Spinal cord (tissue), 10 donors: ENCODE data around the gene SLX4IP. TPM values are rescaled to one million over a fixed set of nuclear protein-coding genes. Genes with fewer than 3 reads are reported as not detected.

ENCODE experiments used
- DNase-seq, 6 donors: peaks; one replicate each; pipeline versions ENCODE4 v3.0.0 to v3.0.0-alpha.2; 2013 to 2015; ENCODE audit warnings: low spot score in 6 of 6, low read depth in 4 of 6
- H3K27ac ChIP-seq: one replicate; pipeline ENCODE4 v1.5.1; 2013; ENCODE audit warnings: low read depth, low read length, control low read depth
- H3K27me3 ChIP-seq: one replicate; pipeline ENCODE4 v1.6.1; 2013; ENCODE audit warnings: low read length; ENCODE audit not compliant: control insufficient read depth, insufficient read depth
- H3K36me3 ChIP-seq: one replicate; pipeline ENCODE4 v1.6.1; 2013; ENCODE audit warnings: low read length; ENCODE audit not compliant: control insufficient read depth, insufficient read depth
- H3K4me1 ChIP-seq: one replicate; pipeline ENCODE4 v1.6.1; 2013; ENCODE audit warnings: low read length; ENCODE audit not compliant: control insufficient read depth, insufficient read depth
- H3K4me3 ChIP-seq: one replicate; pipeline ENCODE4 v1.5.1; 2013; ENCODE audit warnings: low read depth, low read length, control low read depth
- H3K9me3 ChIP-seq: one replicate; pipeline ENCODE4 v1.6.1; 2013; ENCODE audit warnings: low read length; ENCODE audit not compliant: control insufficient read depth, insufficient read depth
- WGBS: methylation state at CpG from one replicate; pipeline ENCODE4 v1.1.5; 2013; ENCODE audit warnings: missing lambda C conversion rate; ENCODE audit not compliant: insufficient coverage; 5-methylcytosine and 5-hydroxymethylcytosine counted together
- polyA plus RNA-seq, 2 donors: library from polyadenylated mRNA; unstranded; fragments of 120-200 nt; gene quantifications; one replicate each; pipeline ENCODE4 v1.2.1, GENCODE V29; 2013; ENCODE audit not compliant: insufficient read length in 2 of 2
- total RNA-seq, 2 donors: library from RNA; depleted of rRNA in 1 of 2; stranded (reverse); fragments of 120-200 nt in 1 of 2; fragments of >200 nt in 1 of 2; gene quantifications; one replicate each; pipeline versions ENCODE4 v1.2.3 to v1.2.4, GENCODE V29; 2013 to 2014
- donor health status: healthy.

The SLX4IP gene
- total and polyA plus RNA-seq, 4 donors = 7.9 to 10.5 (median 9.7) TPM

DNA sequence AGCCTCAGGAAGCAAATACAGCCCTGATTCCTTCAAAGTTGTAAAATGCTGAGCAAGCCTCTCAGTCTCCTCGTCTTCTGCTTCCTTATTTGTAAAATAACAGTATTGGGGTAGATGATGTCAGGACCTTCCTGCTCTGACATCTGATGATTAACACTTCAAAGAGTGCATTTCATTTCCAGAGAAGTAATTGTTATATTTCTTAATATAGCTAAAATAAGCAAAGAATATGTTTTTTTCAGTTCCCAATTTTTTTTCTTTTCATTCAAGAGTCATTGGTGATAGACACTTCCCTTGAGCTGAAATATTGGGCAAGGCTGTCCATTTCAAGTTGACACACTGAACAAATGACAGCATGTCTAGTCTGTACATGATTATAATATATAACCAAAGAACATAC, 53.4 kb downstream of the SLX4IP start:
- Histone ChIP-seq H3K9me3 (no peaks in the 10 kb centered on the region), H3K27me3 (no peaks in the 10 kb centered on the region), H3K4me1 (no peaks in the 10 kb centered on the region), H3K36me3 (no peaks in the 10 kb centered on the region), H3K27ac (no peak overlapping the region), H3K4me3 (no peak overlapping the region)
- DNase-seq = no peak
- no CpG with 5 or more reads among the region's 1 CpG for WGBS

DNA sequence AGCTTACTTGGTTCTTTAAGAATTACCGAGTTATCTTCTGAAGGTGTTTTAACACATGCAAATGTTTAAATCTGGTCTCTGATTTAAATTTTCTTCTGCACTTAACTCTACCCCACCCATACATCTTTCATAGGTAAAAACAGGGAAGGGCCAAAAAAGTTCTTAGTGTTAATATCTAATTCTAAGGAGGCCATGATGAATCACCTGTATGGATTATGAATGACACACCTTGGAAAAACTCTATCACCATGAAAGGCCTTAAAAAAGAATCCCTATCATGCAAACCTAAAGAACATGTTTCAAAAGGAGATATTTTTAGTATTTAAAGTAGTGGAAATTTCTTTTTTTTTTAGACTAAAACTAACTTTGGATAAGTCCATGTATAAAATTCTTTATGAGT, 54.7 kb downstream of the SLX4IP start:
- Histone ChIP-seq H3K4me1 (no peaks in the 10 kb centered on the region), H3K27ac (no peak overlapping the region)
- WGBS = no CpG with 5 or more reads among the region's 1 CpG

DNA sequence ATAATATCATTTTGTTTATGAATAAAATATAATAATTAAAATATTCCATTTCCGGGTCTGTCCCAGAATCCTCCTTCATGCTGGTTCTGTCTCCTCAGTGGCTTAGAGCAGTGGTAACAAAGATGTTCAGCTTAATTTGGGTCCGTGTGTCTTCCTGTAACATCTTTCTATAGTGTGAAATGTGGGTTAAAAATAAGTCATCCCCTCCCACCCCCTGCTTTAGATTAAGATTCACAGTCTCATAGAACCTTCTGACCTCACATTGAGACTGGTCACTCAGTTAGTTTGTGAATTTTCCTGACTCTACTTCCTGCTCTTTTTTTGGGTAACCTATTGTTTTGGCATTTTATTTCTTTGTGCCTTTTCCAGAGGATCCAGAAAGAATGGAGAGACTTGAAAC, 55.2 kb downstream of the SLX4IP start:
- no CpG with 5 or more reads among the region's 2 CpGs for WGBS

More for the DNA sequence above, 54.7 kb downstream of the SLX4IP start:
- DNase-seq = no peak
- Histone ChIP-seq H3K9me3 (no peaks in the 10 kb centered on the region), H3K36me3 (no peaks in the 10 kb centered on the region), H3K4me3 (no peak overlapping the region), H3K27me3 (no peaks in the 10 kb centered on the region)

DNA sequence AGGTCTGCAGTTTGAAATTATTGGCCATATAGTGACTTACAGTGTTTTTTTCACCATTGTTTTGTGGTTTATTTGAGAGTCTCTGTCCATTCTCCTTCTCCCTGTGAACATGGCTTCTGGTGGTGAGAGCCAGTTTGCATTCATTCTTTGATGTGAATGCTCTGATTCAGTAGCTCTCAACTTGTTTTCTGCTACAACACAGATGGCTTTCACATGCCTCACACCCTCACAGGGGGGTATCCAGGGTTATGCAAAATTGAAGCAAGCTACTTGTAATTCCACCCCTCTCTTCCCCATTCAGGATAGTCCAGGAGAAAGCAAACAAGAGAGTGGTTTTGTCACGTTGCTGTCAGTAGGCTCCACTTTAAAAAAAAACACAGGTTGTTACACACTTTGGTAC, 55.6 kb downstream of the SLX4IP start:
- H3K27ac ChIP-seq = peak overlapping the region; percentile 15
- no peak overlapping the region for H3K4me3 ChIP-seq

More for the DNA sequence above, 55.2 kb downstream of the SLX4IP start:
- Histone ChIP-seq H3K36me3 (no peaks in the 10 kb centered on the region), H3K9me3 (no peaks in the 10 kb centered on the region), H3K27ac (no peak overlapping the region), H3K4me1 (no peaks in the 10 kb centered on the region), H3K27me3 (no peaks in the 10 kb centered on the region), H3K4me3 (no peak overlapping the region)
- DNase-seq = no peak

DNA sequence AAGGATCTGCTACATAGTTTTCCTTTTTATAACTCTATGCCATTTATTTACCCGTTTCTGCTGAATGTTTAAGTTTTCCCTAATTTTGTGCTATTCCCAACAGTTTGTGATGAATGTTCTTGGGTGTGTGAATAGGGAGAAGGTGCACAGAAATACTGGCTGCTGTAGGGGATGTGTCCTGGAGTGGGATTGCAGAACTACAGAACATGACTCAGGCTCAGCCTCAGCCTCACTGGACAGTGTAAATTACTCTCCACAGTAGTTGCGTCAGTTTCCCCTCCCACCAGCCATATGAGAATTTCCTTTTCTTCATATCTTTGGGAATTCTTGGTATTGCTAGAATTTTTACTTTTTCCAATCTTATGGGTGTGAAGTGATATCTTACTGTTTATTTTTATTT, 57.0 kb downstream of the SLX4IP start:
- WGBS = no CpG with 5 or more reads among the region's 2 CpGs
- no peak for DNase-seq

More for the DNA sequence above, 55.6 kb downstream of the SLX4IP start:
- Histone ChIP-seq H3K36me3 (no peaks in the 10 kb centered on the region), H3K9me3 (no peaks in the 10 kb centered on the region), H3K4me1 (no peaks in the 10 kb centered on the region), H3K27me3 (no peaks in the 10 kb centered on the region)
- WGBS = no CpG with 5 or more reads among the region's 1 CpG
- DNase-seq = peak in 4 of 6 donors; percentile 55 to 91 (median 70)

DNA sequence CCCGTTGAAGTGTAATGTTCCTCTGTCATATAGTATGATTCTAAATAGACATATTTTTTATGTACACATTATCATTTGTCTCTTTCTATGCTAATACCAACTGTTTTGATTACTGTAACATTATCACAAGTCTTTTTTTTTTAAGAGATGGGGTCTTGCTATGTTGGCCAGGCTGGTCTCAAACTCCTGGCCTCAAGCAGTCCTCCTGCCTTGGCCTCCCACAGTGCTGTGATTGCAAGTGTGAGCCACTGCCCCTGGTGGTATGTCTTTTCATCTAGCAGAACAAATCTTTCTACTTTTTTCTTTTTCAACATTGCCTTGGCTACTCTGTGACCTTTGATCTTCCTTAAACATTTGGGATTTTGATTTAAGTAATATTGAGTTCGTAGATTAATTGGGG, 57.7 kb downstream of the SLX4IP start:
- Histone ChIP-seq H3K27me3 (no peaks in the 10 kb centered on the region), H3K4me1 (no peaks in the 10 kb centered on the region), H3K27ac (no peak overlapping the region), H3K4me3 (no peak overlapping the region), H3K36me3 (no peaks in the 10 kb centered on the region), H3K9me3 (no peaks in the 10 kb centered on the region)
- no CpG with 5 or more reads among the region's 2 CpGs for WGBS
- no peak for DNase-seq

More for the DNA sequence above, 57.0 kb downstream of the SLX4IP start:
- no peaks in the 10 kb centered on the region for H3K4me1 ChIP-seq
- no peak overlapping the region for H3K4me3 ChIP-seq
- H3K36me3 ChIP-seq = no peaks in the 10 kb centered on the region
- no peaks in the 10 kb centered on the region for H3K27me3 ChIP-seq
- no peaks in the 10 kb centered on the region for H3K9me3 ChIP-seq
- no peak overlapping the region for H3K27ac ChIP-seq

DNA sequence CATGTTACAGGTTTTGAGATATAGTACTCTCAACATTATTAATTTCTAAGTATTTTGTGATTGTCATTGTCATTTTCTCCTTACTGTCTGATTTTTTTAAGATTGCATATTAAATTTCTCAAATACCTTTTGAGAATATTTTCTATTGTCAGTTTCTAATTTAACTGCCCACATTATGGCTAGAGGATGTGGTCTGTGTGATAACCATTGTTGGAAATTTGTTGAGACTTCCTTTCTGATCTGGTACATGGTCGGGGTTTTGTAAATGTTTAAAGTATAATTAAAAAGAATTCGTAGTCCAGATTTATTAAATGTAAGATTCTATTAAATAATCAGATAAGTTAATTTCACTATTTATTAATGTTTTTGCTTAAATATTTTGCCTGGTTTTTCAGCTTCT, 60.1 kb downstream of the SLX4IP start:
- Histone ChIP-seq H3K36me3 (no peaks in the 10 kb centered on the region), H3K4me3 (no peak overlapping the region), H3K27ac (no peak overlapping the region), H3K4me1 (peaks cover under 1% of the 10 kb centered on the region), H3K9me3 (no peaks in the 10 kb centered on the region), H3K27me3 (no peaks in the 10 kb centered on the region)
- no CpG with 5 or more reads among the region's 2 CpGs for WGBS
- DNase-seq = no peak

DNA sequence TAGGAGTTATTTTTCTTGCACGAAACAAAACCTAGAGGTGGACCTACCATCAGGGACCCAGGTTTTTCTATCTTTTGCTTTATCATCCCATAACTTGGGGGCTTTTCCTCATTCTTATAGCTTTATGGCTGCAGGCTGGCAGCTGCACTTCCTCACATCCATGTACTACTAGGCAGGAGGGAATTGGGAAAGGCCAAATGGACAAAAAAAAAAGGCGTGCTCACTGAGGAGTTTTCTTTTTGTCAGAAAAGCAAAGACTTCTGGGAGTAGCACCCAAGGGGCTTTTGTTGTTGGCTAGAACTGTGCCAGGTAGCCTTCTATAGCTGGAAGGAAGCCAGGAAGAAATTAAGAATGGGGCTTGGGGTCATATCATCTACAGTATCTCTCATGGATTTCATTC, 61.4 kb downstream of the SLX4IP start:
- Histone ChIP-seq H3K27ac (no peak overlapping the region), H3K27me3 (no peaks in the 10 kb centered on the region), H3K9me3 (no peaks in the 10 kb centered on the region), H3K4me3 (no peak overlapping the region), H3K4me1 (peaks cover 5% of the 10 kb centered on the region), H3K36me3 (no peaks in the 10 kb centered on the region)
- DNase-seq = no peak
- no CpG with 5 or more reads among the region's 2 CpGs for WGBS

DNA sequence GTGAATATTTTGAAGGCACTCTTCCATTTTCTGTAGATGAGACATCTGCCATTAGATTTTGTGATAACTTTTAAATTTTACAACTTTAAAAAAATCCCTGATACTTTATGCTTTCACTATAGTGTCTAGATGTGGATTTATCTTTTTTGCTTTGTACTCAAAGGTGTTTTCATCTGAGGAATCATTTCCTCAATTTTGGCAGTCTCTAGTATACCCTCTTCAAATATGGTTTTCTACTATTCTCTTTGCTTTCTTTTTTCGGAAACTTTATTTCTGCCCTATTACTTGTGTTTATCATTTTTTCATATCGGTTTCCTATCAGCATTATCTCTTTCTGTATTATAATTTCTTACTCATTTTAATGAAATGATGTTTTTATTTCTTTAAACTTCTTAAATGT, 62.2 kb downstream of the SLX4IP start:
- H3K27ac ChIP-seq = no peak overlapping the region
- no peaks in the 10 kb centered on the region for H3K36me3 ChIP-seq
- DNase-seq = no peak
- no CpG with 5 or more reads among the region's 2 CpGs for WGBS
- no peaks in the 10 kb centered on the region for H3K9me3 ChIP-seq
- no peaks in the 10 kb centered on the region for H3K27me3 ChIP-seq
- peaks cover 9% of the 10 kb centered on the region for H3K4me1 ChIP-seq
- no peak overlapping the region for H3K4me3 ChIP-seq

DNA sequence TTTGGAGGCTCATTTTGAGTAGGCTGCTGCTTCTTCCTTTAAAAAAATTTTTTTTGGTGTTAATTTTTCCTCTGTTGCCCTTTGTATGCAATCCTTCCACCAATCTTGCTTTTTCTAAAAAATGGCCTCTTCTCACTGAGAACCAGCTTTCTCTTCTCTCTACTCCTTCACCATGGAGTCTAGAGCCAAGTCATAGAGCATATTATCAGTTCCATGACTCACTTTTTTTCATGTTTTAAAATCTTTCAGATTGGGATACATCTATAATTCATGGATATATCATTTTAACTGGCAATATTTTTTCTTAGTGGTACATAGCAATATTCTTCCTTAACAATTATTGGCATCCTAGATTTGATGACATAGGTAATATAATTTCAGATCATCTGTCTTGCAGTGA, 62.7 kb downstream of the SLX4IP start:
- H3K27me3 ChIP-seq = no peaks in the 10 kb centered on the region
- no peaks in the 10 kb centered on the region for H3K36me3 ChIP-seq
- H3K4me3 ChIP-seq = no peak overlapping the region
- H3K9me3 ChIP-seq = no peaks in the 10 kb centered on the region
- peaks cover 11% of the 10 kb centered on the region for H3K4me1 ChIP-seq
- H3K27ac ChIP-seq = no peak overlapping the region
- no peak for DNase-seq
